NCI-H2171 treated with DMSO at 0.1 percent for 48 hours (cell line): ENCODE data around the gene SLC30A3.

Source experiments
- DNase-seq: peaks from one replicate; lab custom pipeline; 2025; lab: John Stamatoyannopoulos, UW

SLC30A3 gene

DNA sequence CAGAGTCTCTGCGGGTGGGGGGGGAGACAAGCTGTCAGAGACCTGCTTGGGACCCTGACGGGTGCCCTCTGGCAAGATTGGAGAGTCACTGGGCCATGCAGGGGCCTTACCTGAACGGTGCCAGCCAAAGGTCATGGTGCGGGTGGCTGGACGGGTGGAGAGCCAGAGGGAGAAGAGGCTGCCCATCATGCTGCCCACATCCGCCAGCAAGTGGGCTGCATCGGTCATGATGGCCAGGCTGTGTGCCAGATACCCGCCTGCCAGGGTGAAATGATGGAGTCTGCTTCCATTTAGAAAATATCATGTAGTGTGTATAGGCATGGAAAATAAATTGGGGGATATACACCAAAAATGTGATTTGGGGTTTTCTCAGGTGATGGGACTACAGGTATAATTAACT lies 4.8 kb downstream of the SLC30A3 start:
- DNase-seq = no peak

DNA sequence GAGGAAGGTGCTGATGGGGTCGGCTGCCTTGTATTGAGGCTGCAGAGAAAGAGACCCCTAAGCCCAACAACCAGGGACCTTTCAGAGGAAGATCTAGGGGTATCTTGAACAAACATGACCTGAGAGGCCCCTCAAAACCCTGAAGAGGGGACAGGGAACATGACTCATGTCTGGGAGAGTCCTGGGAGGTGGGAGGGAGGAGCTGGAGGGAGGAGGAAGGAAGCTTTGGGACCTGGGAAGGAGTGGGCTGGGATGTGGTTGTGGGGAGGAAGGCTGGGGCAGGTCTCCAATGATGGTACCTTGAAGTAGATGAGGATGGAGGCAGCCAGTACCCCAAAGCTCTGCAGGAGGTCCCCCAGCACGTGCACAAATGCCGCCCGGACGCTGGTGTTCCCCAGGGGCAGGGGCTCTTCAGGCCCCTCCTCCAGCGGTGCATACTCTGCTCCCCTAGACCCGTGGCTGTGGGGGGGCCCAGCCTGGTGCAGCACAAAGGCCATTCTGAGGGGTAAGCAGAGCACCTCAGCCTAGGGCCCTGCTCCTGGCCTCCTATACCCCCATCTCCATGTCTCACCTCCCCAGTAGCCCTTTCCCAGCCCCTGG lies 5.9 kb downstream of the SLC30A3 start:
- no peak for DNase-seq

DNA sequence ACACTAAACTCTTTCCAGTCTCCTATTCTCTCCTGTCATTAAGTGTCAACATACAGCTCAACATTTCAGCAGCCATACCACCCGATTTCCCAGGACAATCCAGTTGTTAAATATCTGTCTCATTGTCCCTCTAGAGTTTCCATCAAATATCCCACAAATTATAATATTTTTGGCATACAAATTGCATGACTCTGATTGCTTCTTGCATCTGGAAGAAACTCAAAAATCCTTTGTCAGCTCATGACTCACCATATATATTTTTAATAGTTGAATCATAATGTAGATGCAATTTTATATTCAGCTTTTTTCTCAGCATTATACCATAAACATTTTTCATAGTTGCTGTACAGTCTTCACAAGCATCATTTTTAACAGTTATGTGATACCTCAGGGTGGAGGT lies 7.2 kb downstream of the SLC30A3 start:
- DNase-seq = no peak

DNA sequence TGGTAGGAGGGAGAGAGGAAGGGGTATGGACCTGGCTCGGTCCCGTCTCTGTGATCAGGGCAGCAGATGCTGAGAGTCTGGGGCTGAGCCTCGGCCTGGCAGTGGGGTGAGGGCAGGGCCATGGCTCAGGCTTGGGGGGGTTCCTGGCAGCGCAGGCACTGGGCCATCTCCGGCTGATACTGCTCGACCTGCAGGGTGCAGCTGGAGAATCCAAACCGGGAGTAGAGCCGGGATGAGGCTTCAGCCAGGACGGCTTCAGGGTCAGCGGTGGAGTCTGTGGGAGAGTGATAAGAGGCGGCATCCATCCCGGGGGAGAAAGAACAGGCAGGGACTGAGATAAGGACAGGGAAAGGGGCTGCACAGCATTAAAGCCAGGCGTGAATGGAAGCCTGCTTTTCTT lies 7.7 kb downstream of the SLC30A3 start:
- DNase-seq = no peak

DNA sequence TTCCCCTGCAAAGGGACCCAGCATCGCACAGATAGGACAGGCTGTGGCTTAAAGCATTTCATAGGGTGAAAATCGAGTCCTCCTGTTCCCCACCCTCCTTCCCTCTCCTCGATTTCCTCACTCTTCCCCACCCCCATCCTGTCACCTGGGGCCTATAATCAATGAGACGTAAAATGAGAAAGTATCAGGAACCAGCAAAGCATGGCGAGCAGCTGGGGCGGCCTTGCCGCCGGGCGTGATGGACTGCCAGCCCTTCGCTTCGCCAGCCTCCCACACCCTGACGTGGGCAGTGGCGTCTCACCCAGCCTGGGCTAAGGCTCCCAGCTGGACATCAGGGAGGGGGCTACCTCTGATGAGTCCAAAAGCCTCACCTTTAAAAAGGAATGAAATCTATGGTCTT lies 11.1 kb downstream of the SLC30A3 start:
- no peak for DNase-seq

DNA sequence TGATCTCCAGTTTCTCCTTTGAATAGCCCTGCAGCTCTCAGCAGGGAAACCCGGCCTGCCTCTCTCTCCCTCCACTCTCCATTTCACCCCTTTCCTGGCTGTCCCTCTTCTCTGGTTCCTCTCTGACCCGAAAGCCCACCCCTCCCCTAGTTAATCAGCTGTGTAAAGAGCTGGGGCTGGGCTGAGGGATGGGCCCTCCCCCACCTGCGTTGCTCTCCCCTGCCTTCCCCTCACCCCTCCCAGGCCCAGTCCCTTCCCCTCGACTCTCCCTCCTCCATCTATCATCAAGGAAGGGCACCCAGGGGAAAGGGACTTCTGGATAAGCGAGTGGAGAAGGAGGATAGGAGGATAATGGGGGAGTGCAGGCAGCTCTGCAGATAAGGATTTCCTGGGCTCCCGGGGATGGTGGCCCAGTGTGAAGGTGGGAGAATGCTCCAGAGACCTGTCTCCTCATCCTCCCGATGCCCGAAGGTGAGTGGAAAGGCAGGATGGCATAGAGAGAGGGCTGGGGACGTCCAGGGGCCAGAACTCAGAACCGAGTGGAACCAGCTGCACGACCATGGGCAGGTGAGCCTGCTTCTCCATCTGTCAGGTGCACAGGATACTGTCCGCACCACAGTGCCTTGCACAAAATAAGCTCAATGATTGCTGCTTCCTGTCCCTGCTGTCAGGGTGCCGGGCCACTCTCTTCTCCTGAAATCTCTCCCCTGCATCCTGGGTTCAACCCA lies 12.0 kb downstream of the SLC30A3 start:
- DNase-seq = no peak

DNA sequence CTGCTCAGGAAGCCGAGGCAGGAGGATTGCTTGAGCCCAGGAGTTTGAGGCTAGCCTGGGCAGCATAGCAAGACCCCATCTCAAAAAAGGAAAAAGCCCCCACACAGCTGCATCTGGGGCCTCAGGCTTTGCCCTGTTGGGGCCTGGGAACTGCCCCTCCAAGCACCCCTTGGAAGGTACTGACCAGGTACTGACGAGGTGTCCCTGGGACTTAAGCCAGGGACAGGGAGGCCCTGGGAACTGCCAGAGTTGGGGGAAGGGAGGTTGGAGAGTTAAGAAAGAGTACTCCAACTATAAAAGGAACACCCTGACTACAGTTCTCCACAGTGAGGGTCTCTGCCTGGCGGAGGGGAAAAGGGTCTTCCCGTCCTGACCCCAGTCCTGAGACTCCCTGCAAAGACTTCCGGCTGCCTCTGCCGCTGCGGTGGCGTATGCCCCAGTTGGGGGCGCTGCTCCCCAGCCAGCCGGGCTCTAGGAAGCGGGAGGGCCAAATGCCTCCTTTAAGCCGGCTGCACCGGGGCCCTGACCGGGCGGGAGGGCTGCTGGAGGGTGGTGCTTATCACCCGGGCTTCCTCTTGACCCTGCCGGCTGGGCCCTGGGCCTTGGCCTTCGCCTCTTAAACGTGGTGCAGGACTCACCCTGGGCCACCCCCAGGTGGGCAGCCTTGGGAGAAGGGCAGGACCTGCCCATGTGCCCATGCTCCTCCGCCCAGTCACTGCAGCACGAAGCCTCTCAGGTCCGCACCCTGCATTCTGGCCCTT lies 12.8 kb downstream of the SLC30A3 start:
- DNase-seq = no peak

DNA sequence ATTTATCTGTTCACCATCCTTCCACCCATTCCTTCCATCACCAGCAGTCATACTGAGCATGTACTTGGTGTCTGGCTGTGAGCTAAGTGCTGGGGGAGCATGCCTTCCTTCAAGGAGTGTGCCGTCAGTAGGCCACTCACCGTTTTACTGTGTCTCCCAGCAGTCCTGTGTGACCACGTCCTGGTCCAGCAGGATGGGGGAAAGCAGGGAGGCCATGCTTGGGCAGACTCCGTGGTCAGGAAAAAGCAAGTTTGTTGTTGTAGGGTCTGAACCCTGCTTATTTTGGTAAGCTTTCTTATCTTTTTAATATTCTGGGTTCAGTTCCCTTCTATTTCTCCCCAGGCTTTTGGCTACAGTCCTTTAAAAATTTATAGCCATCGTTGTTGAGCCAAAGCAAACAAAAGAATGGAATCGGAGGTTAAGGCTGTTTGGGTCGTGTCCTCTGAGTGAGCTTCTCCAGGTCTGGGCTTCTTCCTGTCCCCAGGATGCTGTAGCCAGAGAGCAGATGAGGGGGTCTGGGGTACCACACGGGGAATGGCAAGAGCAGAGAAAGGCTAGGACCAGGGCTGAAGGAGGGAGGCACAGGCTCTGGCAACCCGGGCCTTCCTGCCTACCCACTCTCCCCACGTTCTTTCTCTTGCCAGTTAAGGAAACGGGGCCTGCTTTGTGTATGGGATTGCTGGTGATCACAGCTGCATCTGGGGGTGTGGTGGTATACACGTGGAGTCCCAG lies 13.5 kb downstream of the SLC30A3 start:
- DNase-seq = no peak

DNA sequence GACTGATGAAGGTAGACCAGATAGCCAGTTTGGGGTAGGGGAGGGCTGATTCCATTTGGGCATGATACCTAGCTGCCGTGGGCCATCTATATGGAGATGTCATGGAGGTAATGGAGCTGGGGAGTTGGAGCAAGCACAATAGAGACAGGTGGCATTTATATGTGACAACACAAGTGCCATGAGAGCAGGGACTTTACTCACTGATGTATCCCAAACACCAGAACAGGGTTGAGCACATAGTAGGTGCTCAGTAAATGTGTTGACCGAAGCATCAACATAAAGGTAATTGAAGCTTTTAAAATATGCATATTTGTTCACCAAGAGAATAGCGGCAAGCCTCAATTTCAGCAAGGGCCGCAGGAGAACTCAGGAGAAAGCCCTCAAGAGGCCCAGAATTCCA lies 15.0 kb downstream of the SLC30A3 start:
- no peak for DNase-seq

DNA sequence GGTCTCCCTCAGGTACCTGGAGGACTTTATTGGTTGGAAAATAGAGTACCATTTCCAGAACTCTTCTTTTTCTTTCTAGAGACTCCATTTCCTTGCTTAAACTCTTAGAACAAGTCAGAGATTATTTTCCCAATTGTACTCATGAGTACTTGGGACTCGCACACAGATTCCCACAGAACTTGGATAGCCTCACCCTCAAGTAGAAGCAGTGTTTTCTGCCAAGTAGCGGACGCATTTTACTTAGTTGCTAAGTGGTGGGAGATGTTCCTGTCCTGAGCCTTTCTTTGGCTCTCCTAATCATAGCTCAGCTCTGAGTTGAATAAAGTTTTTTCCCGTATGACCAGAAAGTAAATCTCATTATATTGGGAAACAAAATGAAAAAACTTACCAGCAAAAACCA lies 17.2 kb downstream of the SLC30A3 start:
- DNase-seq = no peak

DNA sequence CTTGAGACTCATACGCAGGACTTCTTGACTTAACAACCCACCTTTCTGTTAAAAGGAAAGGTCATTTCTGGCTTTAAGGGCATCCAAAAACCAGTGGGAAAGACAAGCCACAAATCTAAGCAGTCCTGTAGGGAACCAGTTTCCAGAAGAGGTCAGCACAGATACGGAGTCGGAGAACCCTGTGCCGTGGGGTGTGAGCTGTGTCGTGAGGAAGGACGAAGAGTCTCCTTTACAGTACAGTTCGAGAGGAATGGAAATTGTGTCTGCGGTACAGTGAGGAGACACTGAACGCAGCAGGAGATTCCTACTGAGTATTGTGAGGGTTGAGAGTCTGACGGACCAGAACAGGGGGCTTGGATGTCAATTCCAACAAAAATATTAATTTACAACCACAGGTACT lies 17.7 kb downstream of the SLC30A3 start:
- DNase-seq = no peak

DNA sequence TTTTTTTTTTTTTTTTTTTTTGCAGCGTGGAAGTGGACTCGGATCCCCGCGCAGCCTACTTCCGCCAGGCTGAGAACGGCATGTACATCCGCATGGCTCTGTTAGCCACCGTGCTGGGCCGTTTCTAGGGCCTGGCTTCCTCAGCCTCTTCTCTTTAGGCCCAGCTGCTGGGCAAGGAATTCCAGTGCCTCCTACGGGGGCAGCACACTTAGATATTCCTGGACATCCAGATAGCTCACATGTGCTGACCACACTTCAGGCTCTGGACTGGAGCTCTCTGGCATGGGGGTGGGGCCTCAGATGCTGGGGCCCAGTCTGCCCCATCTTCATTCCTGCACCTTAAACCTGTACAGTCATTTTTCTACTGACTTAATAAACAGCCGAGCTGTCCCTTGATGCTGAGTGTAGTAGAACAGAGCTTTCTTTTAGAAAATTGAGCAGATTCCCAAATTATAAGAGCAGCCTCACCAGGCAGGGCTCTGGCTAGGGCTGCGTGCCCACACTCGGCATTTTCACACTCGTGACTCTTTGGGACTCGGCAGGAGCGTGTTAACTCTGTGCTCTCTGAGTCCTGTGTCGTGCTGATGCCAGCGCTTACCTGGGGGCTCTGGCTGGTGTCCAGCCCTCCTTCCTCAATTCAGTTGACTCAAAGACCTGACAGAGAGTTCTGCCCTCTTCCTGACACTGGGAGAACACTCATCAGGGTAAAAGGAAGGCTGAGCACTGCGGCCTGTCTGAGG lies 19.3 kb downstream of the SLC30A3 start:
- DNase-seq = no peak

DNA sequence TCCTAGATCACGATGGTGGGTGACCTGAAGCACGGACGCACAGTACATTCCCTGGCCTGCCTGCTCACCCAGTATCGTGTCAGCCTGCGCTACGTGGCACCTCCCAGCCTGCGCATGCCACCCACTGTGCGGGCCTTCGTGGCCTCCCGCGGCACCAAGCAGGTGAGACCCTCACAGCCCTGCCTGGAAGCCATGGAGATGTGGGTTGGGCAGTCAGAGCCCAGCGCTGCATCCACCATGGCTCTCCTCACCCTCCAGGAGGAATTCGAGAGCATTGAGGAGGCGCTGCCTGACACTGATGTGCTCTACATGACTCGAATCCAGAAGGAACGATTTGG lies 20.3 kb downstream of the SLC30A3 start:
- DNase-seq = no peak

DNA sequence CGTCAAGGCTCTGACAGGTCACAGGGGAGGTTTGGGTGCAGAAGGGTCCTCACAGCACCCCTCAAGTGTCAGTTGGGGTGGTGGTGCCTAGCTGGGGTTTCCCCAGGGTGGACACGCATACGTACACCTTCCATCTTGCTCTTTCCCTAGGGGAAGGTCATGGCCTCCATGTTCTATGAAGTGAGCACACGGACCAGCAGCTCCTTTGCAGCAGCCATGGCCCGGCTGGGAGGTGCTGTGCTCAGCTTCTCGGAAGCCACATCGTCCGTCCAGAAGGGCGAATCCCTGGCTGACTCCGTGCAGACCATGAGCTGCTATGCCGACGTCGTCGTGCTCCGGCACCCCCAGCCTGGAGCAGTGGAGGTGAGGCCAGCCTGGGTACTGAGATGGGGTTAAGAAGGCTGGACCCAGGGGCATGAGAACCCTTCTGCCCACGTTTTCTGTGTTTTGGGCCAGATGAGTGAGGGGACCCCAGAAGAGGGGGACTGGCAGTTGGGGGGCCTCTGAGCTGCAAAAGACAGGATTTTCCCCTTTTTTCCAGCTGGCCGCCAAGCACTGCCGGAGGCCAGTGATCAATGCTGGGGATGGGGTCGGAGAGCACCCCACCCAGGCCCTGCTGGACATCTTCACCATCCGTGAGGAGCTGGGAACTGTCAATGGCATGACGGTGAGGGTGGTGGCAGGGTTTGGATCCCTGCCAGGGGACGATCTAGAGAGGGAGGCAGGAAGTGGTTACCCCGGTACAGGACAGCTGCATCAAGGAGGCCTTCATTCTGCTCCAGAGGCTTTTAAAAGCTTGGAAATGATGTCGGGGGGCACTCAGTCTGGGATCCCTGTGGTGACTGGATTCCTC lies 20.9 kb downstream of the SLC30A3 start:
- no peak for DNase-seq

DNA sequence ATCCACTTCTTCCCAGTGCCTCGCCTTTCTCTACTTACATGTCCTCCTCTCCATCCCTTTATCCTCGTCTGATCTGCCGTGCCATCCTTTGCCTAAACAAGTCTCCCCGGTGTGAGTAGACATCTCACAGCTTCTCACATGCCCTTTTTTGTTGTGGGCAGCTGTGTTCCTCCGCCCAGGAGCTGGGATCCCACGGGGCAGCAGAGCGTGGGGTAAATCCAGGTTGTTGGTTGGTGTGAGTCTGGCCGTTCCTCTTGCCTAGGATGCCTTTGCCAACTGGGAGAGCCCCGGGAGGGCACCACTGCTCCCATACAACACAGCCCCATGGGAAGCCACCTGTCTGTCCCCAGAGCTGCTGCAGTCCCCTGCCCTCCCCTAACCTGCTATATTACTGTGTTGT lies 22.4 kb downstream of the SLC30A3 start:
- DNase-seq = no peak

DNA sequence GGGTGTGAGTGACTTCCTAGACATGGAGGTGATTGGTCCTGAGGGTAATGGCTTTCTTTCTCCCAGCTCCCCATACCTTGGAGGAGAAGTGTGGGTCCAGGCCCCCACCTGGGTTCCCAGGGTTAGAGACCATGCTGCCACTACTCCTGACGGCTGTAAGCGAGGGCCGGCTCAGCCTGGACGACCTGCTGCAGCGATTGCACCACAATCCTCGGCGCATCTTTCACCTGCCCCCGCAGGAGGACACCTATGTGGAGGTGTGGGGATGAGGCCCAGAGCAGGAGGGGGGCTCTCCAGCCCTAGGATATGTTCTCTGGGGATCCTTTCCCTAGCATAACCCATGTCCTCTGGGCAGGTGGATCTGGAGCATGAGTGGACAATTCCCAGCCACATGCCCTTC lies 23.9 kb downstream of the SLC30A3 start:
- DNase-seq = no peak

DNA sequence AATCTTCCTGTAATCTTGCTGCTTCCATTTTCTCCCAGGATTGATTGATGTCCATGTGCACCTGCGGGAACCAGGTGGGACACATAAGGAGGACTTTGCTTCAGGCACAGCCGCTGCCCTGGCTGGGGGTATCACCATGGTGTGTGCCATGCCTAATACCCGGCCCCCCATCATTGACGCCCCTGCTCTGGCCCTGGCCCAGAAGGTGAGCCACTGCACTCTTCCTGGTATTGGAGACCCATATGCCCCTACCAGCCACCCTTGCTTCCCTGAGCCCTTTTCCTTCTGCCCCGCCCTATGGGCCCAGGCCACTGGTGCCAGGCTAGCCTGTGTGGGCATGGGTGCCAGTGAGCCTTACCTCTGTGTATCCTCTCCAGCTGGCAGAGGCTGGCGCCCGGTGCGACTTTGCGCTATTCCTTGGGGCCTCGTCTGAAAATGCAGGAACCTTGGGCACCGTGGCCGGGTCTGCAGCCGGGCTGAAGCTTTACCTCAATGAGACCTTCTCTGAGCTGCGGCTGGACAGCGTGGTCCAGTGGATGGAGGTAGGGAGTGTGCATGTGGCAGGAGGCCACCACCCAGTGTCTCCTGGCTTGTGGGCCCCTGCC lies 25.4 kb downstream of the SLC30A3 start:
- DNase-seq = no peak

DNA sequence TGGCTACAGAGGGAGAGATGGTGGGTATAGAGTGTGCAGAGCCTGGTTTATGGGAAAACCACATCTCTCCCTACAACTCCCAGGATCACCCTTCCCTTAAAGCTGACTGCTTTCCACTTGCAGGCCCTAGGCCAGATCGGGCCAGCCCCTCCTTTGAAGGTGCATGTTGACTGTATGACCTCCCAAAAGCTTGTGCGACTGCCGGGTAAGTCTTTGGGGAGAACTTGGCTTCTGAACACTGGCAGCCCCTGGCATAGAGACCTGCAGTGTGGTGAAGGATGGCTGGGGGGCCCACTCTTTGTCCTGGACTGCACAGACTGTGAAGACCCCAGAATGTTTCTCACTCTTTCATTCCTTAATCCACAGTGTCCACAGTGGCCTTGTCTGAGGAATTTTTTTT lies 26.2 kb downstream of the SLC30A3 start:
- no peak for DNase-seq

DNA sequence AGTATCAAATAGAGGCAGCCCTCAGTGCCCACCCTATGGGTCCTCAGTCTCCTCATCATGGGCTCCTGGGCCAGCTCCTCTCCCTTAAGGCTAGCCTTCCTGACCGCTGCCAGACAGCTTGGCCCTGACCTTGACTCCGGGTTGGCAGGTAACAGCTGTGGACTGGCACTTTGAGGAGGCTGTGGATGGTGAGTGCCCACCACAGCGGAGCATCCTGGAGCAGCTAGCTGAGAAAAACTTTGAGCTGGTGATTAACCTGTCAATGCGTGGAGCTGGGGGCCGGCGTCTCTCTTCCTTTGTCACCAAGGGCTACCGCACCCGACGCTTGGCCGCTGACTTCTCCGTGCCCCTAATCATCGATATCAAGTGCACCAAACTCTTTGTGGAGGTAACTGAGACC lies 26.7 kb downstream of the SLC30A3 start:
- DNase-seq = no peak

DNA sequence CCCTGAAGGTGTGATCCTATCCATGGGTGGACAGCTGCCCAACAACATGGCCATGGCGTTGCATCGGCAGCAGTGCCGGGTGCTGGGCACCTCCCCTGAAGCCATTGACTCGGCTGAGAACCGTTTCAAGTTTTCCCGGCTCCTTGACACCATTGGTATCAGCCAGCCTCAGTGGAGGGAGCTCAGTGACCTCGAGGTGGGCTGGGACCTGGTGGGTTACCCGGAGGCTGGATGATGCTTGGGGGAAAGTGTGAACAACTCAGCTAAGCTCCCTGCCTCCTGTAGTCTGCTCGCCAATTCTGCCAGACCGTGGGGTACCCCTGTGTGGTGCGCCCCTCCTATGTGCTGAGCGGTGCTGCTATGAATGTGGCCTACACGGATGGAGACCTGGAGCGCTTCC lies 29.5 kb downstream of the SLC30A3 start:
- no peak for DNase-seq

DNA sequence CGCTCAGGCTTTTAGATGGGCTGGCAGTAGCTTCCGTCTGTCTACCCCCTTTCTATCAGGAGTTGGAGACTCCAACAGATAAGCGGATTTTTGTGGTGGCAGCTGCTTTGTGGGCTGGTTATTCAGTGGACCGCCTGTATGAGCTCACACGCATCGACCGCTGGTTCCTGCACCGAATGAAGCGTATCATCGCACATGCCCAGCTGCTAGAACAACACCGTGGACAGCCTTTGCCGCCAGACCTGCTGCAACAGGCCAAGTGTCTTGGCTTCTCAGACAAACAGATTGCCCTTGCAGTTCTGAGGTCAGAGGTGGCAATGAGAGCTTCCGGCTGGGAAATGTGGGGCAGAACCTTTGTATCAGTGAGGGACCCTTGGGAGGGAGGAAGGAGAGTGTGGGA lies 30.9 kb downstream of the SLC30A3 start:
- DNase-seq = no peak
